ENCODE measurements around the gene GNAT1.

GNAT1 gene

GRCh38 chr3:50190936-50191660 lies at the start of gene GNAT1:
TSS of gene GNAT1 (plus strand) at chr3:50191610. CDS start at chr3:50191726, 116 bp downstream.
- H3K9me3 ChIP-seq (ENCODE audit: low read length): no peaks in the 10 kb centered on the region
- no peaks in the 10 kb centered on the region for H3K36me3 ChIP-seq (ENCODE audit: insufficient read depth, low read length)
- peaks cover 14% of the 10 kb centered on the region for H3K4me1 ChIP-seq (ENCODE audit: insufficient read depth, low read length)
- peaks cover 27 to 35% of the 10 kb centered on the region in 2 donors for H3K27me3 ChIP-seq (ENCODE audit: control insufficient read depth in 1 of 2, insufficient read depth in 2 of 2, low read length in 2 of 2)
- no peak within 1 kb of the TSS for H3K4me3 ChIP-seq (ENCODE audit: low read depth in 1 of 2, low read length in 2 of 2)
- H3K9ac ChIP-seq (ENCODE audit: low read length): no peak within 1 kb of the TSS
- no peak within 1 kb of the TSS for H3K27ac ChIP-seq (ENCODE audit: low read depth, low read length)

- H3K4me3 ChIP-seq (ENCODE audit: low read depth in 1 of 2, low read length in 2 of 2): no peak overlapping the region
- no peak overlapping the region for H3K9ac ChIP-seq (ENCODE audit: low read length)
- no peaks in the 10 kb centered on the region for H3K27me3 ChIP-seq (ENCODE audit: control insufficient read depth in 1 of 2, insufficient read depth in 2 of 2, low read length in 2 of 2)
- no peaks in the 10 kb centered on the region for H3K9me3 ChIP-seq (ENCODE audit: low read length)
- no peaks in the 10 kb centered on the region for H3K36me3 ChIP-seq (ENCODE audit: insufficient read depth, low read length)
- H3K27ac ChIP-seq (ENCODE audit: low read depth, low read length): no peak overlapping the region
- H3K4me1 ChIP-seq (ENCODE audit: insufficient read depth, low read length): no peaks in the 10 kb centered on the region
These were observed 45.0 kb upstream of the GNAT1 start for GRCh38 chr3:50146316-50146901.

GRCh38 chr3:50147016-50147415 lies 44.4 kb upstream of the GNAT1 start:
- no peaks in the 10 kb centered on the region for H3K27me3 ChIP-seq (ENCODE audit: control insufficient read depth in 1 of 2, insufficient read depth in 2 of 2, low read length in 2 of 2)
- H3K4me1 ChIP-seq (ENCODE audit: insufficient read depth, low read length): no peaks in the 10 kb centered on the region
- no peaks in the 10 kb centered on the region for H3K9me3 ChIP-seq (ENCODE audit: low read length)
- H3K27ac ChIP-seq (ENCODE audit: low read depth, low read length): no peak overlapping the region
- no peak overlapping the region for H3K4me3 ChIP-seq (ENCODE audit: low read depth in 1 of 2, low read length in 2 of 2)
- H3K9ac ChIP-seq (ENCODE audit: low read length): no peak overlapping the region
- no peaks in the 10 kb centered on the region for H3K36me3 ChIP-seq (ENCODE audit: insufficient read depth, low read length)

GRCh38 chr3:50147447-50147846 lies 44.0 kb upstream of the GNAT1 start:
- Histone ChIP-seq H3K4me3 (ENCODE audit: low read depth in 1 of 2, low read length in 2 of 2) (no peak overlapping the region), H3K9me3 (ENCODE audit: low read length) (no peaks in the 10 kb centered on the region), H3K27ac (ENCODE audit: low read depth, low read length) (no peak overlapping the region), H3K4me1 (ENCODE audit: insufficient read depth, low read length) (no peaks in the 10 kb centered on the region), H3K36me3 (ENCODE audit: insufficient read depth, low read length) (no peaks in the 10 kb centered on the region), H3K27me3 (ENCODE audit: control insufficient read depth in 1 of 2, insufficient read depth in 2 of 2, low read length in 2 of 2) (no peaks in the 10 kb centered on the region), H3K9ac (ENCODE audit: low read length) (no peak overlapping the region)

- Histone ChIP-seq H3K27ac (ENCODE audit: low read depth, low read length) (no peak overlapping the region), H3K27me3 (ENCODE audit: control insufficient read depth in 1 of 2, insufficient read depth in 2 of 2, low read length in 2 of 2) (no peaks in the 10 kb centered on the region), H3K9me3 (ENCODE audit: low read length) (no peaks in the 10 kb centered on the region), H3K4me1 (ENCODE audit: insufficient read depth, low read length) (no peaks in the 10 kb centered on the region), H3K36me3 (ENCODE audit: insufficient read depth, low read length) (no peaks in the 10 kb centered on the region), H3K9ac (ENCODE audit: low read length) (no peak overlapping the region), H3K4me3 (ENCODE audit: low read depth in 1 of 2, low read length in 2 of 2) (no peak overlapping the region)
These were observed 43.5 kb upstream of the GNAT1 start for GRCh38 chr3:50147861-50148260.

- Histone ChIP-seq H3K9me3 (ENCODE audit: low read length) (no peaks in the 10 kb centered on the region), H3K27me3 (ENCODE audit: control insufficient read depth in 1 of 2, insufficient read depth in 2 of 2, low read length in 2 of 2) (no peaks in the 10 kb centered on the region), H3K9ac (ENCODE audit: low read length) (no peak overlapping the region), H3K27ac (ENCODE audit: low read depth, low read length) (no peak overlapping the region), H3K36me3 (ENCODE audit: insufficient read depth, low read length) (no peaks in the 10 kb centered on the region), H3K4me1 (ENCODE audit: insufficient read depth, low read length) (no peaks in the 10 kb centered on the region), H3K4me3 (ENCODE audit: low read depth in 1 of 2, low read length in 2 of 2) (no peak overlapping the region)
These were observed 41.0 kb upstream of the GNAT1 start for GRCh38 chr3:50150404-50150750.

GRCh38 chr3:50150863-50151686 lies 40.3 kb upstream of the GNAT1 start:
- H3K4me1 ChIP-seq (ENCODE audit: insufficient read depth, low read length): peaks cover 4% of the 10 kb centered on the region
- H3K27me3 ChIP-seq (ENCODE audit: control insufficient read depth in 1 of 2, insufficient read depth in 2 of 2, low read length in 2 of 2): peaks cover 0 to 4% of the 10 kb centered on the region in 2 donors
- no peaks in the 10 kb centered on the region for H3K9me3 ChIP-seq (ENCODE audit: low read length)
- H3K4me3 ChIP-seq (ENCODE audit: low read depth in 1 of 2, low read length in 2 of 2): no peak overlapping the region
- no peaks in the 10 kb centered on the region for H3K36me3 ChIP-seq (ENCODE audit: insufficient read depth, low read length)
- H3K27ac ChIP-seq (ENCODE audit: low read depth, low read length): no peak overlapping the region
- no peak overlapping the region for H3K9ac ChIP-seq (ENCODE audit: low read length)

GRCh38 chr3:50151728-50152127 lies 39.7 kb upstream of the GNAT1 start:
- Histone ChIP-seq H3K9me3 (ENCODE audit: low read length) (no peaks in the 10 kb centered on the region), H3K27me3 (ENCODE audit: control insufficient read depth in 1 of 2, insufficient read depth in 2 of 2, low read length in 2 of 2) (peaks cover 0 to 5% of the 10 kb centered on the region in 2 donors), H3K4me3 (ENCODE audit: low read depth in 1 of 2, low read length in 2 of 2) (no peak overlapping the region), H3K36me3 (ENCODE audit: insufficient read depth, low read length) (no peaks in the 10 kb centered on the region), H3K27ac (ENCODE audit: low read depth, low read length) (no peak overlapping the region), H3K4me1 (ENCODE audit: insufficient read depth, low read length) (peaks cover 11% of the 10 kb centered on the region), H3K9ac (ENCODE audit: low read length) (no peak overlapping the region)

- Histone ChIP-seq H3K9ac (ENCODE audit: low read length) (no peak overlapping the region), H3K9me3 (ENCODE audit: low read length) (no peaks in the 10 kb centered on the region), H3K36me3 (ENCODE audit: insufficient read depth, low read length) (no peaks in the 10 kb centered on the region), H3K4me3 (ENCODE audit: low read depth in 1 of 2, low read length in 2 of 2) (no peak overlapping the region), H3K4me1 (ENCODE audit: insufficient read depth, low read length) (peaks cover 32% of the 10 kb centered on the region), H3K27ac (ENCODE audit: low read depth, low read length) (no peak overlapping the region), H3K27me3 (ENCODE audit: control insufficient read depth in 1 of 2, insufficient read depth in 2 of 2, low read length in 2 of 2) (peaks cover 0 to 5% of the 10 kb centered on the region in 2 donors)
These were observed 37.5 kb upstream of the GNAT1 start for GRCh38 chr3:50153782-50154475.

GRCh38 chr3:50154476-50154839 lies 37.0 kb upstream of the GNAT1 start:
- no peaks in the 10 kb centered on the region for H3K9me3 ChIP-seq (ENCODE audit: low read length)
- peaks cover 0 to 5% of the 10 kb centered on the region in 2 donors for H3K27me3 ChIP-seq (ENCODE audit: control insufficient read depth in 1 of 2, insufficient read depth in 2 of 2, low read length in 2 of 2)
- no peak overlapping the region for H3K9ac ChIP-seq (ENCODE audit: low read length)
- H3K36me3 ChIP-seq (ENCODE audit: insufficient read depth, low read length): no peaks in the 10 kb centered on the region
- H3K4me3 ChIP-seq (ENCODE audit: low read depth in 1 of 2, low read length in 2 of 2): no peak overlapping the region
- no peak overlapping the region for H3K27ac ChIP-seq (ENCODE audit: low read depth, low read length)
- H3K4me1 ChIP-seq (ENCODE audit: insufficient read depth, low read length): peaks cover 38% of the 10 kb centered on the region

- Histone ChIP-seq H3K4me3 (ENCODE audit: low read depth in 1 of 2, low read length in 2 of 2) (peak within 1 kb of the TSS; percentile 43 to 63), H3K36me3 (ENCODE audit: insufficient read depth, low read length) (no peaks in the 10 kb centered on the region), H3K27ac (ENCODE audit: low read depth, low read length) (peak within 1 kb of the TSS; percentile 1), H3K9ac (ENCODE audit: low read length) (peak within 1 kb of the TSS; percentile 4), H3K4me1 (ENCODE audit: insufficient read depth, low read length) (peaks cover 43% of the 10 kb centered on the region), H3K27me3 (ENCODE audit: control insufficient read depth in 1 of 2, insufficient read depth in 2 of 2, low read length in 2 of 2) (peaks cover 0 to 5% of the 10 kb centered on the region in 2 donors), H3K9me3 (ENCODE audit: low read length) (no peaks in the 10 kb centered on the region)
These were observed 36.4 kb upstream of the GNAT1 start, which contains the start of gene SEMA3F for GRCh38 chr3:50154840-50155490. TSS of gene SEMA3F (plus strand) at chr3:50155324. CDS start at chr3:50159623, 4,299 bp downstream.

Data from muscle layer of colon (tissue), 2 donors.